Smooth muscle cell (in vitro differentiated cells): ENCODE data around the gene LIMA1. TPM values are rescaled to one million over a fixed set of nuclear protein-coding genes. Genes with fewer than 3 reads are reported as not detected.
"Not testable (repeated sequence)": the region's sequence is repeated elsewhere in the genome, so short reads cannot be mapped to it uniquely, and the experiment has no call there.

ENCODE experiments used
- DNase-seq: peaks from one replicate; lab custom pipeline; 2025; ENCODE audit not compliant: unreplicated experiment; lab: John Stamatoyannopoulos, UW
- H2AFZ ChIP-seq: fragments of 200-600 bp; sonication (generic); 2 replicates; pipeline ENCODE4 v1.6.0; 2016; ENCODE audit warnings: antibody characterized with exemption, low read depth, mild to moderate bottlenecking
- H3F3A ChIP-seq: fragments of 200-600 bp; sonication (generic); 2 replicates; pipeline ENCODE4 v1.6.0; 2017; ENCODE audit warnings: antibody characterized with exemption, low read depth
- H3K27ac ChIP-seq: fragments of 200-600 bp; sonication (generic); 2 replicates; pipeline ENCODE4 v1.5.1; 2016; ENCODE audit warnings: low read depth, mild to moderate bottlenecking
- H3K27me3 ChIP-seq: fragments of 200-600 bp; sonication (generic); 2 replicates; pipeline ENCODE4 v1.6.1; 2016; ENCODE audit warnings: low read depth, mild to moderate bottlenecking
- H3K36me3 ChIP-seq: fragments of 200-600 bp; sonication (generic); 2 replicates; pipeline ENCODE4 v1.5.1; 2016; ENCODE audit warnings: low read depth
- H3K4me1 ChIP-seq: fragments of 200-600 bp; sonication (generic); 2 replicates; pipeline ENCODE4 v1.5.1; 2016; ENCODE audit warnings: low read depth
- H3K4me2 ChIP-seq: fragments of 200-600 bp; sonication (generic); 2 replicates; pipeline ENCODE4 v1.6.0; 2016; ENCODE audit warnings: mild to moderate bottlenecking
- H3K4me3 ChIP-seq: fragments of 200-600 bp; sonication (generic); 2 replicates; pipeline ENCODE4 v1.5.1; 2016; ENCODE audit warnings: mild to moderate bottlenecking
- H3K79me2 ChIP-seq: fragments of 200-600 bp; sonication (generic); 2 replicates; pipeline ENCODE4 v1.6.0; 2016; ENCODE audit warnings: low read depth, mild to moderate bottlenecking
- H3K9ac ChIP-seq: fragments of 200-600 bp; sonication (generic); 2 replicates; pipeline ENCODE4 v1.6.0; 2016; ENCODE audit warnings: low read depth
- H3K9me3 ChIP-seq: fragments of 200-600 bp; sonication (generic); replicated peaks from 2 replicates; pipeline ENCODE4 v1.5.1; 2016; ENCODE audit warnings: low read depth
- H4K20me1 ChIP-seq: fragments of 200-600 bp; sonication (generic); 2 replicates; pipeline ENCODE4 v1.6.0; 2016; ENCODE audit warnings: low read depth
- WGBS: methylation state at CpG from one replicate; pipeline ENCODE4 v1.1.7; 2016; ENCODE audit warnings: low lambda C conversion rate; 5-methylcytosine and 5-hydroxymethylcytosine counted together
- polyA plus RNA-seq: library from polyadenylated mRNA; unstranded; fragments of >200 nt; fragmentation: Nextera tagmentation; extraction: Ambion mirVana; gene quantifications from 2 replicates; pipeline ENCODE4 v1.2.1, GENCODE V29; 2016
- total RNA-seq: library from RNA; depleted of rRNA; stranded (reverse); fragments of >200 nt; gene quantifications from 2 replicates; pipeline ENCODE4 v1.2.3, GENCODE V29; 2014
- TF ChIP-seq, protein P1 (sequence below): fragments of 200-600 bp; sonication (generic); IDR thresholded peaks from 2 replicates; pipeline ENCODE4 v1.5.1; 2017; ENCODE audit warnings: borderline replicate concordance, mild to moderate bottlenecking, antibody characterized with exemption; ENCODE audit not compliant: insufficient read depth, poor library complexity, severe bottlenecking

LIMA1 gene
- total and polyA plus RNA-seq, 2 experiments from 2014 or later = 39.6 to 154 TPM

DNA sequence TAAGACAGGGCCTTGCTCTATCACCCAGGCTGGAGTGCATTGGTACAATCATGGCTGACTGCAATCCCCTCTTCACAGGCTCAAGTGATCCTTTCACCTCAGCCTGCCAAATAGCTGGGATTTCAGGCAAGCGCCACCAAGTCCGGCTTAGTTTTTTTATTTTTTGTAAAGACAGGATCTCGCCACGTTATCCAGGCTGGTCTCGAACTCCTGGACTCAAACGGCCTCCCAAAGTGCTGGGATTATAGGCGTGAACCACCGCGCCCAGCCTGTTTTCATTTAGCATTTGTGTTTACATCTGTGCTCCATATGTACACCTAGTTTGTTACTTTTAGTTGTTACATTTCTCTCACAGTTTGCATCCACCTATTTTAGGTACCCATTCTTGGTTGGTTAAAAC lies 32.5 kb upstream of the LIMA1 start:
- Histone ChIP-seq H3K36me3 (no peaks in the 10 kb centered on the region), H3K27me3 (no peaks in the 10 kb centered on the region), H3K4me1 (no peaks in the 10 kb centered on the region), H3K4me3 (no peak overlapping the region), H3K9me3 (no peaks in the 10 kb centered on the region), H3K27ac (no peak overlapping the region), H3K79me2 (no peaks in the 10 kb centered on the region), H4K20me1 (no peaks in the 10 kb centered on the region), H2AFZ (no peak overlapping the region), H3F3A (no peaks in the 10 kb centered on the region), H3K4me2 (no peak overlapping the region), H3K9ac (no peak overlapping the region)
- WGBS = 96% methylated on average over 9 of the region's 9 CpGs
- TF ChIP-seq, protein P1, sequence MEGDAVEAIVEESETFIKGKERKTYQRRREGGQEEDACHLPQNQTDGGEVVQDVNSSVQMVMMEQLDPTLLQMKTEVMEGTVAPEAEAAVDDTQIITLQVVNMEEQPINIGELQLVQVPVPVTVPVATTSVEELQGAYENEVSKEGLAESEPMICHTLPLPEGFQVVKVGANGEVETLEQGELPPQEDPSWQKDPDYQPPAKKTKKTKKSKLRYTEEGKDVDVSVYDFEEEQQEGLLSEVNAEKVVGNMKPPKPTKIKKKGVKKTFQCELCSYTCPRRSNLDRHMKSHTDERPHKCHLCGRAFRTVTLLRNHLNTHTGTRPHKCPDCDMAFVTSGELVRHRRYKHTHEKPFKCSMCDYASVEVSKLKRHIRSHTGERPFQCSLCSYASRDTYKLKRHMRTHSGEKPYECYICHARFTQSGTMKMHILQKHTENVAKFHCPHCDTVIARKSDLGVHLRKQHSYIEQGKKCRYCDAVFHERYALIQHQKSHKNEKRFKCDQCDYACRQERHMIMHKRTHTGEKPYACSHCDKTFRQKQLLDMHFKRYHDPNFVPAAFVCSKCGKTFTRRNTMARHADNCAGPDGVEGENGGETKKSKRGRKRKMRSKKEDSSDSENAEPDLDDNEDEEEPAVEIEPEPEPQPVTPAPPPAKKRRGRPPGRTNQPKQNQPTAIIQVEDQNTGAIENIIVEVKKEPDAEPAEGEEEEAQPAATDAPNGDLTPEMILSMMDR = no peak
- no peak for DNase-seq

DNA sequence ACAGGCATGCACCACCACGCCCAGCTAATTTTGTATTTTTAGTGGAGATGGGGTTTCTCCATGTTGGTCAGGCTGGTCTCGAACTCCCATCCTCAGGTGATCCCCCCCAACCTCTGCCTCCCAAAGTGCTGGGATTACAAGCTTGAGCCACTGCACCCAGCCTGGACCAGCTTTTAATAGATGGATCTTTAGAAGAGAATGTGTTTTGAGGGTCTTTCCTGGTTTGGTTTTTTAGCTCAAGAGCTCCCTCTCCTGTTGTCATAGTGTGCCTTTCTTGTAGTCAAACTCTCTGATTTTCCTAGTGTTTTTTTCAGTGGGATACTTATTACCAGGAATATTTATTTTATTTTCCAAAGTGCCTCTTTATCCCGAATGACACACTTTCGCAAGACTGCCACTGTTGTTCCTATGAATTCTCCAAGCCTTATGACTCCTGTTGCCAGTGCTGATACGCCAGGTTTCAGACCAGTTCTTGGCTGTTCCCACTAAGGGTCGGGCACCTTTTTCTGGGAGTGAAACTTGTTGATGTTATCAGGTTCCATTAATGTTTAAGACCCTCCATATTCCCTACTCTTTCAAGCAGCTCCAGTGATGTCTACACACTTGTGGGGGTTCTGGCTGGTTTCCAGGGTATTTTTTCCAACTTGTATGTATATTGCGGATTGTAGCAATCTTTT lies 31.5 kb upstream of the LIMA1 start:
- Histone ChIP-seq H3K27me3 (no peaks in the 10 kb centered on the region), H3K4me3 (no peak overlapping the region), H3K27ac (no peak overlapping the region), H4K20me1 (no peaks in the 10 kb centered on the region), H3K4me1 (no peaks in the 10 kb centered on the region), H3K36me3 (no peaks in the 10 kb centered on the region), H3K9ac (no peak overlapping the region), H3K4me2 (no peak overlapping the region), H2AFZ (no peak overlapping the region), H3K9me3 (no peaks in the 10 kb centered on the region), H3K79me2 (no peaks in the 10 kb centered on the region), H3F3A (no peaks in the 10 kb centered on the region)
- 62% methylated on average over 7 of the region's 7 CpGs for WGBS
- TF ChIP-seq, protein P1 = peak; percentile 75
- DNase-seq = no peak

DNA sequence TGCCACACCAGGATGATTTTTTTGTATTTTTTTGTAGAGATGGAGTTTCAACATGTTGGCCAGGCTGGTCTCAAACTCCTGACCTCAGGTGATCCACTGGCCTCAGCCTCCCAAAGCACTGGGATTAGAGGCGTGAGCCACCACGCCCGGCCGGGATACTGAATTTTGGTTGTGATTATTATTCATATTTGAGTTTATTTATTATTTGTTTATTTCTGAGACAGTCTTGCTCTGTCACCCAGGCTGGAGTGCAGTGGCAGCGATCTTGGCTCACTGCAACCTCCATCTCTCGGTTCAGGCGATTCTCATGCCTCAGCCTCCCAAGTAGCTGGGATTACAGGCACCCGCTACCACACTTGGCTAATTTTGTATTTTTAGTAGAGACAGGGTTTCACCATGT lies 30.7 kb upstream of the LIMA1 start:
- H3K36me3 ChIP-seq, H3K27ac ChIP-seq, DNase-seq, H3K27me3 ChIP-seq, H3K9ac ChIP-seq, H3K4me3 ChIP-seq, H3K4me1 ChIP-seq, H3K79me2 ChIP-seq, H3K4me2 ChIP-seq, H3K9me3 ChIP-seq, H2AFZ ChIP-seq, H3F3A ChIP-seq, H4K20me1 ChIP-seq: not testable (repeated sequence)
- 89% methylated on average over 8 of the region's 8 CpGs for WGBS

DNA sequence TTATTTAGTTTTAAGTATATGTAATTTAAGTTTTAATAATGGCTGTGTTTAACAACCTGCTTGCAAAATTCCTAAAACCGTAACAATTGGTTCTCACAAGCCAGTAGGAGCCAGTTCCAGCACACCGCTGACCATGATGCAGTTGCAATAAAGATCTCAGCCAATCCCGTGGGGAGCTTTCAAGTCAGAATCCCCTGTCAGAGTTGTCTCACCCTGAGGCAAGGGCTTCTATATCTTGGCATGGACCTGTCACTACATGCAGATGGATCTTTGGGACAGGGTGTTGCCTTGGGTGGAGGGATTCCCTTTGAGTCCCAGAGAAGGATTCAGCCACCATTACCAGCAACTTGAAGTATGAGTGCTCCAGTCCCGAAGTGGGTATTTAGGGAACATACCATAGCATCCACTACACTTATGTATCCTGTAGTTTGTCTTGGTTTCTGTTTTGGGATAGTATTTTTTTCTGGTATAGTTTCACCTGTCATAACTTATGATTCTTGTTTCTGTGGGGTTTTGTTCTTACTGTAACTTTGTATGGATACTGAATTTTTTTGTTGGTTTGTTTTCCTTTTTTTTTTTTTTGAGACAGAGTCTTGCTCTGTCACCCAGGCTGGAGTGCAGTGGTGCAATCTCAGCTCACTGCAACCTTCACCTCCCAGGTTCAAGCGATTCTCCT lies 30.1 kb upstream of the LIMA1 start:
- Histone ChIP-seq H3F3A (no peaks in the 10 kb centered on the region), H3K79me2 (no peaks in the 10 kb centered on the region), H4K20me1 (no peaks in the 10 kb centered on the region), H3K4me3 (no peak overlapping the region), H3K36me3 (no peaks in the 10 kb centered on the region), H3K9me3 (no peaks in the 10 kb centered on the region), H3K9ac (no peak overlapping the region), H3K4me2 (no peak overlapping the region), H3K27ac (no peak overlapping the region), H3K4me1 (no peaks in the 10 kb centered on the region), H2AFZ (no peak overlapping the region), H3K27me3 (no peaks in the 10 kb centered on the region)
- TF ChIP-seq, protein P1 = no peak
- WGBS = 88% methylated on average over 5 of the region's 5 CpGs
- DNase-seq = no peak

DNA sequence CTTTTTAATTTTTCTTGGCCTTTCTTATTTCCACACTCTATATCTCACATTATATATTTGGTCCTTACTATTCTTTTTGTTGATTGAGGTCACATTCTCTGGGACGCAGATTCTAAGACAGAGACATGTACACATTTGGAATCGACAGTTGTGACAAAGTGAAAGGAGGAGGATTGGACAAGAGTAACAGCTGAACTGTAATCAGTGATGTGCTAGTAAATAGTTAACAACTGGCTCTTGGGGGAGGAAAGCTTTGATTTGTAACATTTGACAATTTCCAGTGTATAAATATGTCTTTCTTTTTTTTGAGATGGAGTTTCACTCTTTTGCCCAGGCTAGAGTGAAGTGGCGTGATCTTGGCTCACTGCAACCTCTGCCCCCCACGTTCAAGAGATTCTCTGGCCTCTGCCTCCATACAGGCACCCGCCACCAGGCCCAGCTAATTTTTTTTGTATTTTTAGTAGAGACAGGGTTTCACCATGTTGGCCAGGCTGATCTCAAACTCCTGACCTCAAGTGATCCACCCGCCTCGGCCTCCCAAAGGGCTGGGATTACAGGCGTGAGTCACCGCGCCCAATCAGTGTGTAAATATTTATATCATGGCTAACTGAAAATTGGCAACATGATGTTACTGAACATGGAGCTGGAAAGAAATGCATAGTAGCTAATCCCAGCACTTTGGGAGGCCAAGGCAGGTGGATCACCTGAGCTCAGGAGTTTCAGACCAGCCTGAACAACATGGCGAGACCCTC lies 28.7 kb upstream of the LIMA1 start:
- H3K9ac ChIP-seq, H3K4me3 ChIP-seq, H3F3A ChIP-seq, DNase-seq, H3K9me3 ChIP-seq, H3K79me2 ChIP-seq, H3K27me3 ChIP-seq, H4K20me1 ChIP-seq, H3K27ac ChIP-seq, H2AFZ ChIP-seq, H3K4me2 ChIP-seq, H3K36me3 ChIP-seq, H3K4me1 ChIP-seq: not testable (repeated sequence)
- WGBS = 74% methylated on average over 11 of the region's 11 CpGs
